Fibroblast of lung (primary cell): ENCODE data around the gene ADGRD1. TPM values are rescaled to one million over a fixed set of nuclear protein-coding genes. Genes with fewer than 3 reads are reported as not detected.

Experiments
- DNase-seq, 2 donors: peaks; one replicate each; pipeline versions ENCODE4 v3.0.0 to v3.0.0-alpha.2; 2010; ENCODE audit warnings: low read depth in 2 of 2
- H2AFZ ChIP-seq: 2 replicates; pipeline ENCODE4 v1.5.1; 2012; ENCODE audit warnings: low read length, control low read depth, inconsistent platforms
- H3K27ac ChIP-seq: 2 replicates; pipeline ENCODE4 v1.5.1; 2011; ENCODE audit warnings: low read length, control low read depth; ENCODE audit not compliant: insufficient read depth
- H3K27me3 ChIP-seq: 2 replicates; pipeline ENCODE4 v1.5.1; 2011; ENCODE audit warnings: mild to moderate bottlenecking, low read length; ENCODE audit not compliant: control insufficient read depth, insufficient read depth
- H3K36me3 ChIP-seq: 2 replicates; pipeline ENCODE4 v1.5.1; 2011; ENCODE audit warnings: low read length; ENCODE audit not compliant: control insufficient read depth, insufficient read depth
- H3K4me1 ChIP-seq: 2 replicates; pipeline ENCODE4 v1.5.1; 2011; ENCODE audit warnings: low read length; ENCODE audit not compliant: control insufficient read depth, insufficient read depth; ENCODE audit errors: extremely low read depth
- H3K4me2 ChIP-seq: 2 replicates; pipeline ENCODE4 v1.5.1; 2011; ENCODE audit warnings: low read length, control low read depth; ENCODE audit not compliant: insufficient read depth; ENCODE audit errors: extremely low read depth
- H3K4me3 ChIP-seq, 4 experiments: fragments of 200-600 bp in 1 of 4; sonication (generic) in 1 of 4; replicated peaks in 1 of 4; 2 replicates each; pipeline ENCODE4 v1.5.1; 2011 to 2016; ENCODE audit warnings: low read length in 4 of 4, low read depth in 3 of 4, mild to moderate bottlenecking in 3 of 4, control low read depth in 2 of 4, inconsistent platforms in 1 of 4, mixed read lengths in 1 of 4; ENCODE audit not compliant: insufficient read depth in 1 of 4; ENCODE audit errors: control extremely low read depth in 1 of 4
- H3K79me2 ChIP-seq: 2 replicates; pipeline ENCODE4 v1.5.1; 2012; ENCODE audit warnings: mild to moderate bottlenecking, low read length, inconsistent platforms; ENCODE audit not compliant: control insufficient read depth, insufficient read depth
- H3K9ac ChIP-seq: 2 replicates; pipeline ENCODE4 v1.5.1; 2011; ENCODE audit warnings: mild to moderate bottlenecking, low read length, control low read depth; ENCODE audit not compliant: insufficient read depth
- H3K9me3 ChIP-seq: 2 replicates; pipeline ENCODE4 v1.5.1; 2012; ENCODE audit warnings: low read depth, low read length; ENCODE audit not compliant: control insufficient read depth, insufficient read depth
- H4K20me1 ChIP-seq: 2 replicates; pipeline ENCODE4 v1.5.1; 2011; ENCODE audit warnings: low read length; ENCODE audit not compliant: control insufficient read depth, insufficient read depth; ENCODE audit errors: extremely low read depth
- EZH2 ChIP-seq: IDR thresholded peaks from 2 replicates; pipeline ENCODE4 v1.5.1; 2012; ENCODE audit warnings: low read length, control low read depth, mild to moderate bottlenecking; ENCODE audit errors: missing control alignments
- polyA plus RNA-seq, 2 donors: library from polyadenylated mRNA; depleted of rRNA in 1 of 2; stranded (reverse) in 1 of 2; unstranded in 1 of 2; fragments of >200 nt; gene quantifications; 2 replicates each; pipeline ENCODE4 v1.2.1, GENCODE V29; 2011 to 2012; ENCODE audit warnings: missing spikeins in 1 of 2
- total RNA-seq: library from RNA; depleted of rRNA; stranded (reverse); fragments of >200 nt; gene quantifications from 2 replicates; pipeline ENCODE4 v1.2.1, GENCODE V29; 2014
- TF ChIP-seq, protein P1 (sequence below), 2 donors: IDR thresholded peaks in 1 of 2; conservative IDR thresholded peaks in 1 of 2; 1 replicate in 1 of 2; 2 replicates in 1 of 2; pipeline ENCODE4 v1.5.1; 2011 to 2012; ENCODE audit warnings: low read length in 2 of 2, control low read depth in 1 of 2, inconsistent platforms in 1 of 2, low read depth in 1 of 2, mild to moderate bottlenecking in 1 of 2

ADGRD1 gene
- total and polyA plus RNA-seq, 2 donors (not counting 1 experiment from before 2014, with no cell fraction given) = 7.3 to 11.6 TPM

DNA sequence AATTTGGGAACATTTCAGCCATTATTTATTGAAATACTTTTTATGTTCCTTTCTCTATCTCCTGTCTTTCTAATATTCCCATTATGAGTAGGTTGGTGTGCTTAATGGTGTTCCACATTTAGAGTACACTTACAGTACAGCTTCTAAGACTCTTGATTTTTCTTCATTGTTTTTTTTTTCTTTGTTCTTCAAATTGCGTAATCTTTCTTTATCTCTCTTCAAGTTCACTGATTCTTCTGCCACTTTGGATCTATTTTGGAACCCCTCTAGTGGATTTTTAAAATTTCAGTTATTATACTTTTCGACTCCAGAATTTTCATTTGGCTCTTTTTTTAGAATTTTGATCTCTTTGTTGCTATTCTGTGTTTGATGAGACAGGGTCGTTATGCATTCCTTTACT, 157.7 kb downstream of the ADGRD1 start:
- no peak for DNase-seq
- H3K4me1 ChIP-seq = no peaks in the 10 kb centered on the region
- H3K4me2 ChIP-seq = no peak overlapping the region
- no peak overlapping the region for H3K4me3 ChIP-seq
- H3K36me3 ChIP-seq = no peaks in the 10 kb centered on the region
- H3K79me2 ChIP-seq = no peaks in the 10 kb centered on the region
- H4K20me1 ChIP-seq = no peaks in the 10 kb centered on the region
- TF ChIP-seq EZH2 = no peak
- TF ChIP-seq, protein P1, sequence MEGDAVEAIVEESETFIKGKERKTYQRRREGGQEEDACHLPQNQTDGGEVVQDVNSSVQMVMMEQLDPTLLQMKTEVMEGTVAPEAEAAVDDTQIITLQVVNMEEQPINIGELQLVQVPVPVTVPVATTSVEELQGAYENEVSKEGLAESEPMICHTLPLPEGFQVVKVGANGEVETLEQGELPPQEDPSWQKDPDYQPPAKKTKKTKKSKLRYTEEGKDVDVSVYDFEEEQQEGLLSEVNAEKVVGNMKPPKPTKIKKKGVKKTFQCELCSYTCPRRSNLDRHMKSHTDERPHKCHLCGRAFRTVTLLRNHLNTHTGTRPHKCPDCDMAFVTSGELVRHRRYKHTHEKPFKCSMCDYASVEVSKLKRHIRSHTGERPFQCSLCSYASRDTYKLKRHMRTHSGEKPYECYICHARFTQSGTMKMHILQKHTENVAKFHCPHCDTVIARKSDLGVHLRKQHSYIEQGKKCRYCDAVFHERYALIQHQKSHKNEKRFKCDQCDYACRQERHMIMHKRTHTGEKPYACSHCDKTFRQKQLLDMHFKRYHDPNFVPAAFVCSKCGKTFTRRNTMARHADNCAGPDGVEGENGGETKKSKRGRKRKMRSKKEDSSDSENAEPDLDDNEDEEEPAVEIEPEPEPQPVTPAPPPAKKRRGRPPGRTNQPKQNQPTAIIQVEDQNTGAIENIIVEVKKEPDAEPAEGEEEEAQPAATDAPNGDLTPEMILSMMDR (conservative IDR thresholded peaks at IDR 0.05 in 1 of 2, IDR thresholded peaks at IDR 0.05 in 1 of 2; ENCODE audit: low read depth in 1 of 2, low read length in 2 of 2) = no peak
- no peaks in the 10 kb centered on the region for H3K27me3 ChIP-seq
- H3K9ac ChIP-seq = no peak overlapping the region
- H3K27ac ChIP-seq = no peak overlapping the region
- H3K9me3 ChIP-seq = no peaks in the 10 kb centered on the region
- H2AFZ ChIP-seq = no peak overlapping the region

DNA sequence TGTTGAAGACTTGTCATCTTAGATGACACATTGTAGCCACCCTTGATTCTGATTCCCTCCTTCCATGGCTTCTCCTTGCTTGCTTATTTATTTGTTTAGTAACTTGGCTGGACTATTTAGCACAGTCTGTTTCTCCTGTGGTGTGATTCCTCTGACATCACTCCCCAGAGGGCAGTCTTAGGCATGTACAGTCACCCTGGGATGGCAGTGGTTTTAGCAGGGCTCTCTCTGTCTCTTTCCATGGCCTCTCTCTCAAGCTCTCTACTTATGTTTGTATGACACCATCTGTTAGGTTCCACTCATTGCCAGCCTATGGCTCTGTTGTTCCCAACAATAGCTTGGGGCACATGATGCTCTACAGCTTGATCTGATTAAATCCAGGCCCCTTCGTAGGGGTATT, 158.3 kb downstream of the ADGRD1 start:
- no peaks in the 10 kb centered on the region for H4K20me1 ChIP-seq
- no peak for DNase-seq
- no peak overlapping the region for H3K4me3 ChIP-seq
- no peak overlapping the region for H3K4me2 ChIP-seq
- H3K27ac ChIP-seq = no peak overlapping the region
- H3K36me3 ChIP-seq = no peaks in the 10 kb centered on the region
- no peak overlapping the region for H2AFZ ChIP-seq
- H3K4me1 ChIP-seq = no peaks in the 10 kb centered on the region
- H3K79me2 ChIP-seq = no peaks in the 10 kb centered on the region
- H3K9me3 ChIP-seq = no peaks in the 10 kb centered on the region
- H3K9ac ChIP-seq = no peak overlapping the region
- H3K27me3 ChIP-seq = no peaks in the 10 kb centered on the region
- TF ChIP-seq EZH2 = no peak
- TF ChIP-seq, protein P1 (conservative IDR thresholded peaks at IDR 0.05 in 1 of 2, IDR thresholded peaks at IDR 0.05 in 1 of 2; ENCODE audit: low read depth in 1 of 2, low read length in 2 of 2) = no peak

DNA sequence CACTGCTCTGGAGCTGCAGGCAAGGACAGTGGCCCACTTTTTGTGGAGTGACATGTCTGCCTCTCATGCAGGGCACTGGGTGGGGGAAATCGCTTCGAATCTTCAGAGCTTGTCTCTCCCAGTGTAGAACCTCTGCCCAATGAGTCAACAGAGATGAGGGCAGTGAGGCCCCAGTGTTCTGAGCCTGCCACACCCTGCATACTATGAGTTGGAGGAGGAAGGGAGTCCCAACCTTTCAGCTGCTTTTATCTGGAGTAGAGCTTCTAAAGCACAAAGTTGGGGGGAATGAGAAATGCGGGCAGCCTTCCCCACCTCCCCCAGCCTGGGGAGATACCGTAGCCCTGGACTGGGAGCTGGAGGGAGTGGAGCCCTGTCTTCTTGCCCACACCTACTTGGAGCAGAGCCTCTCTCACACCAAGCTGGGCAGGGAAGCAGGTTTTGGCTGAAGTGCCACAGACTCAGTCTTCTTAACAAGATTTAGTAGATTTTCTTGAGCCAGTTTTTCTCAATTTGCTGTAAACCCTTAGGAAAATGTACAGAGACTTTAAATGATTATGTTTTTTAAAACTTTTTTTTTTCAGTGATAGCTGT, 159.1 kb downstream of the ADGRD1 start:
- Histone ChIP-seq H3K4me1 (no peaks in the 10 kb centered on the region), H3K4me3 (no peak overlapping the region), H4K20me1 (no peaks in the 10 kb centered on the region), H2AFZ (no peak overlapping the region), H3K27ac (no peak overlapping the region), H3K36me3 (no peaks in the 10 kb centered on the region), H3K9ac (no peak overlapping the region), H3K79me2 (no peaks in the 10 kb centered on the region), H3K9me3 (no peaks in the 10 kb centered on the region), H3K4me2 (no peak overlapping the region), H3K27me3 (no peaks in the 10 kb centered on the region)
- DNase-seq = no peak
- TF ChIP-seq, protein P1 (conservative IDR thresholded peaks at IDR 0.05 in 1 of 2, IDR thresholded peaks at IDR 0.05 in 1 of 2; ENCODE audit: low read depth in 1 of 2, low read length in 2 of 2) = no peak
